GM19043 (cell line): ENCODE results near the gene ARMH4.
"Not testable (repeated sequence)": the region's sequence is repeated elsewhere in the genome, so short reads cannot be mapped to it uniquely, and the experiment has no call there.

Experiments used
- ATAC-seq: cut with Tn5 transposase; IDR thresholded peaks from one replicate; pipeline ENCODE4 v1.9.1; 2021; ENCODE audit warnings: low read depth; ENCODE audit not compliant: unreplicated experiment

The ARMH4 gene

DNA sequence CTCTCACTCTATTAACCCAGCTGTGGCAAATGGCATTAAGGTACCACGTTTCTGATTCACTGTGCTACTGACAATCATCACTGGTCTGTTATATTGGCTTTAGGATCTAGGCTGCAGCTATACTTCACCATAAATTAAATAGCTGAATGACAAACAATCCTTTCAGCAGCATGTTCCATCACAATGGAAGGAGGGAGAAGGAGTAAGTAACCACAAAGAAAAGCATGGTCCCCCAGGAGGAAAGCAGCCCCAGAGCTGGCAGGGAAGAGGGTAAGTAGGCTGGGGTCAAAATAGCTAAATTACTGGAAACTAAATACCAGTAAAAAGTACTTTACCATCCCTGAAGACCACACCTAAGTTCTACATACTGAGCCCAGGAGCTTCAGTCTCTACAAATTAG, 2.8 kb downstream of the ARMH4 start:
- no peak for ATAC-seq

DNA sequence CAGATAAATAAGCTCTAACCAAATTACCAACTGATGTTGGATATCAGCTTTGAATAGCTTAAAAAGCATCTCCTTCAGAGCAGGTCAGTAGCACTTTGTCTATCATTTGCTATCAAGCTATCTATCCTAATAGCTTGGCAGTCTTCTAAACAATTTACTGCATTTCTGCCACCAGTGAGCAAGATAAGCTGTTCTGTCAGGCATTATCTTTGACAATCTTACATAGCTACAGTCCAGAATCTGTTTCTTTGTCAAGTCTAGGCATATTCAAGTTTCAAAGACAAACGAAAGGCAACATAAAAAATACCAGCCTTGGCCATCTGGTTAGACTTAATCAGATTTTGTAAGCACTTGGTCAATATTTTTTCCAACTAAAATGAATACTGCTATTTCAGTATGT, 5.6 kb downstream of the ARMH4 start:
- ATAC-seq = no peak

DNA sequence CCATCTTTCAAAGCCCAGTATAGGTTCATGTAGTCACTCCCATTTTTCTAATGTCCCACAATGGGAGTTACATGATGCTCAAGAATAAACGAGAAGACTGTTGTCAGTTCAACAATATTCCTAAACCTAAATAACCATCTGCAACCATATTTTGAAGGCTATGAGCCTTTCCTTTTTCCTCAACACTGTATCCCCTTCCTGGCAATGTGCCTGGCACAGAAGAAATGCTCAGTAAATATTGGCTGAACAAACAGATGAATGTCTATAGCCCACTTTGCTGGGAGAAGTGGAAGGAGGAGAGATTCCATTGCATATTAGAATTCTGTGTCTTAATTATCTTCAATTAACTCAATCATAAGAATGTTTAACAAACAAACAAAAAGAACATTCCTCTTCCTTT, 6.1 kb downstream of the ARMH4 start:
- no peak for ATAC-seq

DNA sequence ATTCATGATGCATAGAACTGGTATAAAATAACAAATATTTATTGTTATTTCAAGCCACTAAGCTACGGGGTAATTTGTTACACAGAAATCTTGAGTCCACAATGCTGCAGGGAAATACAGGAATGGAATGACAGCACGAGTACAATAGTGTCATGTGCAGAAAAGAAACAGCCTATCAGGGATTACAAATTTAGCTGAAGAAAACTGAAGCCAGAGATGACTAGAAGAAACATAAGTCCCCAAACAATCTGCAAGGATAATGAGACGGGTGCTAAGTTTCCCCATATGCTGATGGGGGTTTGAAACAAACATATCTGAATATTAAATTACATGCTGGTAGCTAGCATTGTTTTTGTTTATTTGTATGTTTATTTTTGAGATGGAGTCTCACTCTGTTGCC, 8.9 kb downstream of the ARMH4 start:
- no peak for ATAC-seq

DNA sequence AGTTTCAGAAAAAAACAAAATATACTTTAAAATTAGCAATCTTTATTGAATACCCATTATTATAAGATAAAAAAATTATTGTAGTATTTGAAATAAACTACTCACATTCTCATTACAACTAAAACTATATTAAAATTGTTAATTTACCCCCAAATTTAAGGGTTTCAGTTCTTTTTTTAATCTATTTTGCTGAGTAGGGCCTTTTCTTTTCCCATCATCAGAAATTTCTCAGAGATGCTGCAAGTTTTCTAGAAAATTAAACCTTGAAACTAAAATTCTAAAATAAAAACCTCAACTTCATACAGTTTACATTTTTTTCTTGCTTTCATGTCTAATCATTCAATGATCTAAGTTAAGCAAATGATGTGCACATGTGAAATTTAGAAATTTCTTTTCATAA, 10.1 kb downstream of the ARMH4 start:
- ATAC-seq = no peak

DNA sequence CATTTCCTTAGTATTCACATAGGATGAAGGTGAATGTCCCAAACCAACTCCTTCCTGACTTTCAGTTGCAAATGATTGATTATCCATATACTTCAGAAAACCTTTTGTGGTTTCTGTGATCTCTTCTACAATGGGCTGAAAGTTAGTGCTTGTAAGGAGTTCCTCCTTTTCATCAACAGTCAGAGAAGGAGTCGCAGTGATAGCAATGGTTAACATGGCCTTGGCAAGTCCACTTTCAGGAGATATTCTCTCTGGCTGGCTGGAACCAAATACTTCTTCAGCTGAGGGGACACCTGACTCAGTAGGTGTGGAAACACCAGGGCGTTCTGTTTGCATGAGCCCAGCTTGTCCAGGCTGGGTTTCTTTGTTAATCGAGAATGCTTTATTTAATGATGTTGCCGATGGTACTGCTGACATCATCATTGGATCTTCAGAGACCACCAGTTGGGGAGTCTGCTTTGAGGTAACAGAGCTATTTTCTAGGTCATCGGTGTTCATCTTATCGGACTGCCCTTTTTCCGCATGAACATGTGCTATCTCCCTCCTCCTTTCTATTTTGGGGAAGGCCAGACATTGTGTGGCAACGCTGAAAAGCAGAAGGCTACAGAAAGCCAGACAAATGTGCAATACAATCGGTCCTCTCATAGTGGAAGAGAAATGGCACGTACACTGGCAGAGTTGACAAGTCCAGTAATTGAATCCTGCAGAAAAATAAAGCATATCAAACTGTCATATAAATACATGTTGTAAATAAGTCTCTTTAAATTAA, 13.1 kb downstream of the ARMH4 start:
- no peak for ATAC-seq

DNA sequence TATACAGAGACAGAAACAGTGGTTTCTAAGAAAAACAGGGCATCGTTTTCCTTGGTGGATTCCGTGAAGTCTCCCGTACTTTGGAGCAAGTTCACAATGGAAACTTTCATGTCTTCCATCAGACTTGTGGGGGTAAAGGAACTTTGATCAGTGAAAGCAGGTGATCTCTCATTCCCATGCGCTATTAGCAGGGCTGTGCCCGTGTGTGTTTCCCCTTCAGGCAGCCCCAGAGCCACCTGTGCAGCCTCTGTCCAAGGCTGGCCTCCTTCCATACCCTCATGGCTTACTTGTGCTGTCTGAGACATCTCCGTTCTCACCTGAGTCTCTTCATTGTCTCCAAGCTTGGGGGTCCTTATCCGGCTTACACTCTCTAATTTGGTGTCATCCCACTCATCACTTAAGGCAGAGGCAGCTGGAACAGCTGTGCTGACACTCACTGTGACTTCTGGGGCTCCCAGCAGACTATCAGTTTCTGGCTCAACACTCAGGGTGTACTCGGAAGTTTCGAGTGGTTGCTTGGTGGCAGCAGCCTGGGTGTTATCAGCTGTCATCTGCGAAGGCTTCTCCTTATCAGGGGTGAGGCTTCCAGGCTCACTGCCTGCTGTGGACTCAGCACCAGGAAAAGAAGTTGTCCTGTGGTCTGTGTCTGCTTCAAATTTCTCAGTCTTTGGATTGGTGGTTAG, 13.8 kb downstream of the ARMH4 start:
- ATAC-seq = no peak

DNA sequence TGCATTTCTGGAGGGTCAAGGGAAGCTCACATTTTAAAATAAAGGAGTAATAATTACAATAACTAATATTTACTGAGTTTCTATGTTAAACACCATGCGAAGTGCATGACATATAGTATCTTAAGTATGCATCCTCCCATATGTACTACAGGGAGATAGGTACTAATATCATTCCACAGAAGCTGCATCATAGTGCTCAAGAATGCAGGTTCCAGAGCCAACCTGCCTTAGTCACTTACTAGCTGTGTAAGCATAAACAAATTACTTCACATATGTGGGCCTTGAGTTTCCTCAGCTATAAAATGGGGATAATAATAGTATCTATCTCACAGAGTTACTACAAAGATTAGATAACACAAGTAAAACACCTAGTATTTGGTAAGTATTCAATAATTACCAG, 18.3 kb downstream of the ARMH4 start:
- no peak for ATAC-seq

DNA sequence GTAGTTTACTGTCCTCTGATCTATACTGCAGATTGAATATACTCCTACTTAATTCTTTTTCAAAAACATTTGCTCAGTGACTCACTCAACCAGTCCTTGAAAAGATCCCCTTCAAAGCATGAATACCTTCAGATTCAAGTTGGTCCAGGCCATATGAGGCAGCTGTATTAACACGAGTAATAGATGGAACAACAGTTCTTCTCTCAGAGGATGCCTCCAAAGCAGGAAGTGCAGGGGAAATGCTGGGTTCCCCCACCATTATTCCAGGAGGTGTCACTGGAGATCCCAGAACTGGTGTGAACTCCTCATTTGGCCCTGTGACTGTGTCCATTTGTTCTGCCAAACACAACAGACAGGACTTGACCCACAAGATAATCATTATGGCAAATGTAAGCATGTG, 20.6 kb downstream of the ARMH4 start:
- ATAC-seq = no peak

DNA sequence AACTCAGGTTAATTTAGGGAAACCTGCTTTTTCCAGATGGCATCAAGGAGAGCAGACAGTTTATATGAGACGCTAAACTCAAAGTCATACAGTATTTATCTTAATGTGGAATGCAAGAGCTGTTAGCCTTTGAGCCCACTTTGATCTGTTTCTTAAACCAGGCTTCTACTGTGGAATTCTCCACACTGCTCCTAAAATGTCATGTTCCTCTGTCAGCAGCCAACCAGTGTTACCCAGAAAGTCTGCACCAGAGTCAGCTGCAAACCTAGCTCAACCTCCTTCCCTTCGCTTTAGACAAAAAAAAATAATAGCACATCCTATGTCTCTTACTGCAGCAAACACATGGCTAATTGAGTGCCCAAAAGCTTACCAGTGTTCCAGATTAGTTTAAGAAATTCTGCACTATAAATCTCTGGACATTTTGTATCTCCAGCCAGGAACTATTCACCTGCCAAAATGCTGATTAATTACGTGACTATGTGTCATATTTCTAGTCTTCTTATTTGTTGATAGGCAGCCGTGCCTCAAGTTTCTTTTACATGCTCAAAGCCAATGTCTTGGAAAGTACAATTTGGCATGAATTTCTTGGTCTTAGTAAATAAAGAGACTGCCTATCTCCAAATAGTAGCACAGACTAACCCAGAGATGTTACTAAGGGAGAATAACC, 21.8 kb downstream of the ARMH4 start:
- no peak for ATAC-seq

DNA sequence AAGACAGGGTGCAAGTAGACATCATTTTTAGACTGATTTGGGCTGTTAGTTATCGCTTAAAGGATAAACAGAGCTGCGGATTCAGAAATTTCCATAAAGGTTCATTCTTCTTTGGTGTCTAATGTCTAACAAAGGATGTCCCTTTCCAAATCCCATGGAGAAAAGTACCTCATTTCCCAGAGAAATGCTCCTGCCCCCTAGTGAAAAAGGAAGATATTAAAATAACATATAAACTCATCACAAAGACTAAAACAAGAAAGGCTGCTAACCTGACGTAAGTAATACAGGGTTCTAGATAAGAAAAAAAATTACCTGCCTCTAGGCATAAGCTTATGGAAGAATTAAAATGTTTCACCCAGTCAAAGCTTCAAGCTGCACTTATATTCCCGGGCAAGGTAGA, 22.8 kb downstream of the ARMH4 start:
- ATAC-seq = no peak

DNA sequence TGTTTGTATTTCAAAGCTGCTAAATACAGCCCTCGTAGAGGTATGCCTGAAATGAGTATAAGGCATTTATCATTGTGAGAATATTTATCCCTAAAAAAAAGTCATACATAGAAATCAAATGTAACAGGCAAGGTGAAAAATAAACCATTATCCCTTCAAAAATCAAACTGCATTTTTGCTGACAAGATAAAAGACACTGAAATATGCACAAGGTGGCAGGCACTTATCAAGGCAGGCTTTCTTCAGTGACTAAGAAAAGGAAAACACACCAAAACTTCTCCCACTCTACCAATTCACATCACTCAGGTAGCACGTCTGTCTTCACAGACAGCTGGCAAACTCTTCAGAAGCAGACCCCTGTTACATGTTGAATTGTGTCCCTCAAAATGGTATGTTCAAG, 23.6 kb downstream of the ARMH4 start:
- no peak for ATAC-seq

DNA sequence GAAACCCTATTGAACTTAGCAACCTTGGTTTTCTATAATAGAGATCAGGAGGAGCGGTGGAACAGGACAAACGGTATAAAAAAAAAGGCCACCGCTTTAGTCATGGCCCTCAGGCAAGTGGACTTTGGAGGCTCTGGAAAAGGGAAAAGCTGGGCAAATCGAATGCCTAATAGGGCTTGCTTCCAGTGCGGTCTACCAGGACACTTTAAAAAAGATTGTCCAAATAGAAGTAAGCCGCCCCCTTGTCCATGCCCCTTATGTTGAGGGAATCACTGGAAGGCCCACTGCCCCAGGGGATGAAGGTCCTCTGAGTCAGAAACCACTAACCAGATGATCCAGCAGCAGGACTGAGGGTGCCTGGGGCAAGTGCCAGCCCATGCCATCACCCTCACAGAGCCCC, 29.5 kb downstream of the ARMH4 start:
- not testable (repeated sequence) for ATAC-seq

DNA sequence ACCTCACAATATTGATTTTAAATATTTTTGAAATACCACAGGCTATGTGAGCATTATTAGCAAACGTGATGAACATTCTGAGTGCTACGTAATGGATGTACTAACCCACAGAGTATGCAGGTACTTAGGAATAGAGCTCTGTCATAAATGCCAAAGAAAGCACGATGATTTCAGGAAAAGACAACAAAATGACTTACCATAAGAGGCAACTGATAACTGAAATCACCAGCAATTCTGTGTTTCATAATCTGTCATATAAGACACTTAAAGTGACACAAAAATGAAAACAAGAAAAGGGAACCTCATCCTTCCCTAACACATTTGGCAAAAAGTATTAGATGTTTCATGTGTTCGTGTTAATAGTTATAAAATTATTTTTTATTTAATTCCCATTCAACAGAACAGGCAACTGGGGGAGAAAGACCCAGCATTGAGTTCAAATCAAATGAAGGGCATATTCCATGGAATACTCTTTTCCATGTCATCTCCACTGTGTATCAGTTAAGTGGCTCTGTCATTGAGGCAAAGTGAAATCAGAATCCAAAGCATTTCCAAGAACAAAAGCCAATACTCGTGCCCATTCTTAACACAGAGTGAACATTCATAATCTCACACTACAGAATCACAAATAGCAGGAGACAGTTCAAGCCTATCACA, 30.4 kb downstream of the ARMH4 start:
- no peak for ATAC-seq

DNA sequence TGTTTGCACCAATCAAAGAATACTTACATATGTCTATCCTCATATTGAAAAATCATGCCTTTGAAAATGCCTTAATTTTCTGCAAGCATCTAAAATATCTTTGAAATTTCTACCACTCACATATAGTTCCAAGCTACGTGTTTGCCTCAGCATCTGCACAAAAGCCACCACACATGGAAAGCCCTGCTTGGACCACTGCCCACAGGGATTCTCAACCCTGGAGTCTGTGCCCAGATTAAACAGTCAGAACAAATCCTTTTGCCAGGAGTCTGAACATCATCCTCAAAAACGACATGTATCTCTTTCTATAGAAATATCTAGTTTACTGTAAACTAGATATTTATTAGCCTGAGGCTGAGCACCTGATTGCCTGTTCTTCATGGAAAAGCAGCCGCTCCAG, 32.6 kb downstream of the ARMH4 start:
- ATAC-seq = no peak

DNA sequence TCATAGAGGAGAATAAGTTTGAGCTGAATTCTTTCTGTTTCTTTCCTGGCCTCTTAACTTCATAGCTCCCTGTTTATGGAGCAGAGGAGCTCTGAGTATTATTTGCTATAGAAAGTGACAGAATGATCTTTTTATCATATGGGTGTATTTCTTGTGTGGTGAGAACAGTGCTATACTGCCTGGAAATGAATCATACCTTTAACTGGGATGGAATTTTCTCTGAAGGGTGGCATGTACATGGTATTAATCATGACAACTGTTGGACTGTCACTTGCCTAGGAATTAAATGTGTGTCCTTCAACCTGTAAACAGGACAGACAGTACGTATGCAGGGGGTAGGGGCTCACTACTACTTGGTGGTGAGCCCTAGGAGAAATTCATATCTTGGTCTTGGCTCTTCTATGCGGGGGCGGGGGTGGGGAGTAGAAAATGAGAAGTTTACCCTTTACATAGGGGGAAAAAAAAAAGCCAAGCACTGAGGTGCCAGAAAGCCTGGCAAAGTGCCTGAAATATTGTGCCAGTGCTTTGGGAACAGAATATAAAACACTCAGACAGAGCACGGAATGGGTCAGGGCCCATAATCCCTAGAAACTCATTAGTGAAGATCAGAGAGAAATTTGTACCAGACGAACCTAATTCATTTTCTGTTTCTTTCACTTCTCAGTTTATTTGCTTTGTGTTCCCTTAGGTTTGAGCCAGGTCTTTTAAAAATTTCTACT, 33.8 kb downstream of the ARMH4 start:
- no peak for ATAC-seq

DNA sequence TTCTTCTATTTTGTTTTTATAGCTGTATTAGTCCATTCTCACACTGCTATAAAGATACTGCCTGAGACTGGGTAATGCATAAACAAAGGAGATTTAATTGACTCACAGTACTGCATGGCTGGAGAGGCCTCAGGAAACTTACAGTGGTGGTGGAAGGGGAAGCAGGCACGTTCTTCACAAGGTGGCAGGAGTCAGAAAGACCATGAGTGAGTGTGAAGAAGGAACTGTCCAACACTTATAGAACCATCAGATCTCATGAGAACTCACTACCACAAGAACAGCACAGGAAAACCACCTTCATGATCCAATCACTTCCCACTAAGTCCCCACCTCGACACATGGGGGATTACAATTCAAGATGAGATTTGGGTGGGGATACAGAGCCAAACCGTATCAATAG, 42.3 kb downstream of the ARMH4 start:
- ATAC-seq = no peak

DNA sequence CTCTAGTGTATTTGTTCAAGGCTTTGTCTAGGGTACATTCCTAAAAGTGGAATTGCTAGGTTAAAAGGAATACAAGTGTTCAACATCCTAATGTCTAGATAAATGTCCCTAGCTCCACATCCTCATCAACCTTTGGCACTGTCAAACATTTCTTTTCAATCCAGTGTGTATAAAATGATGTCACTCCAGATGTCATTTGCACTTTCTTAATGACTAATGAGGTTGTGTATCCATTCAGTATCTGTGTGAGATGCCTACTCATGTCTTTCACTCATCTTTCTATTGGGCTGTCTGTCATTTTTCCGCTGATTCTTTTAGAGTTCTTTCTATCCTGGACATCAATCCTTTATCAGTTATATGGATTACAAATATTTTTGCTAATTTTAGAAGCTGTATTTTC, 43.3 kb downstream of the ARMH4 start:
- no peak for ATAC-seq

DNA sequence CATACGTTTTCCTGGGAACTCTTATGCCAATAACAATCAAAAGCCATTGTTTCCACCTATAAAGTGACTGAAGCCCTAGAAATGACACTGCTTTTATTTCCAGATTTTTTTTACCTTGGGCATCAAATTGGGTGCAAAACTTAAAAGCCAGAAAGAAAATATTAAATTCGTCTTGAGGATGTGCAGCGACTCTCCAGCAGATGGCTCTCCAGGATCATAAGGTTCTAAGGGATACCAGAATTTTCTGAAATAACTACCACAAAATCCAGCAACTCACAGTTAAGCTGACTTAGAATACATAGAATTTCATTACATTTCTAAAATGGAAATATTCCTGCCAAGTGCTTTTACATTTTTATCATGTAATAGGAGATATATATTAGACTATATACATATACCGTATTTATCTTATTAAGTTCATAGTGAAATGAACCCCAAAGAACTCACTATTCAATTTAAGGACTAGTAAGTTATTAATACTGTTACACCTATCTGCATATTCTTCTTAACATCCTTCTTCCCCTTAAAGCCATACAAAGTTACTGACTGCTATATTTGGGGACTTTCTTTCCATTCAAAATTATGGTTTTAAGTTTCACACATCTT, 44.0 kb downstream of the ARMH4 start:
- no peak for ATAC-seq

DNA sequence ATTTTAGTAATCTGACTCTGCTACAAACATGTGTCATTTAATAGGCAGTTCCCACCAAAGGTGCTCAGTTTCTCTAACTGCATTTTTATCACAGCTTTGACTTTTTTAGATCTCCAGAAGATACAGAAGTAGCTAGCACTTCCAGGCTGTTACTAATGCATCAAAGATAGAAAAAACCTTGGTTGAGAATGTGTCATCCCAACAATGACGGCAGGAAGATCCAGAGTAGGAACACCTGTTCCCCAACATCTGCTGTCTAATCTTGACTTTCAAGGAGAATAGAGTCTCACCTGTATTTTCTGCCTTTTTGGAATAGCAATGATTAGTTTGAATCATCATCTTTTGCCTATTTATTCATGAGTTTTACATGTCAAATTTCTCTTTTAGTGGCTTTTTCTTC, 45.0 kb downstream of the ARMH4 start:
- no peak for ATAC-seq
